K562 (cell line): ENCODE results near the gene RETREG1. TPM values are rescaled to one million over a fixed set of nuclear protein-coding genes. Genes with fewer than 3 reads are reported as not detected.

Source experiments
- ATAC-seq: fragments of 200-7000 bp; cut with Tn5 transposase; 3 replicates; pipeline ENCODE4 v1.9.1; 2020; ENCODE audit warnings: moderate library complexity
- BruUV-seq: library from RNA; stranded (reverse); fragments of 400-500 nt; replicated peaks from 2 replicates; lab custom pipeline; 2021; lab: Mats Ljungman, UMichigan
- CTCF ChIA-PET: fragments of 300-600 bp; formaldehyde crosslinking; extraction: SDS; loops from one replicate; lab custom pipeline; 2021; ENCODE audit warnings: low intra/inter-chr PET ratio; lab: Yijun Ruan, JAX
- POLR2A ChIA-PET: fragments of 300-600, 350-650 bp; sonication (Branson Sonifier 250); formaldehyde crosslinking; extraction: SDS; loops from one replicate; lab custom pipeline; 2021; ENCODE audit warnings: antibody characterized with exemption, inconsistent platforms; lab: Yijun Ruan, JAX
- DNase-seq, 4 experiments: peaks; one replicate each; pipeline versions ENCODE4 v3.0.0 to v3.0.0-alpha.2; 2011 to 2018; ENCODE audit warnings: low spot score in 3 of 4, mixed read lengths in 3 of 4; ENCODE audit errors: extremely low read depth in 1 of 4
- FAIRE-seq: peaks from 2 replicates; lab custom pipeline; 2011; peaks lifted over from hg19 to GRCh38; lab: Jason Lieb, UNC
- H2AFZ ChIP-seq: 2 replicates; pipeline ENCODE4 v1.6.0; 2011; ENCODE audit warnings: low read depth, low read length, control low read depth, inconsistent platforms
- H3K27ac ChIP-seq: fragments of 200-600 bp; 3 replicates; pipeline ENCODE4 v1.8.0; 2011; ENCODE audit warnings: low read depth, mild to moderate bottlenecking, control low read depth, inconsistent platforms, low read length, moderate library complexity, mixed read lengths; ENCODE audit errors: extremely low read depth
- H3K27me3 ChIP-seq, 2 experiments: fragments of 300-600 bp in 1 of 2; 2 replicates in 1 of 2; 3 replicates in 1 of 2; pipeline versions ENCODE4 v1.6.0 to v1.8.0; 2011; ENCODE audit warnings: inconsistent platforms in 2 of 2, low read length in 2 of 2, mild to moderate bottlenecking in 1 of 2, mixed read lengths in 1 of 2, moderate library complexity in 1 of 2; ENCODE audit not compliant: control insufficient read depth in 2 of 2, insufficient read depth in 2 of 2
- H3K36me3 ChIP-seq: fragments of 300-600 bp; 3 replicates; pipeline ENCODE4 v1.8.0; 2011; ENCODE audit warnings: mild to moderate bottlenecking, low read length, inconsistent platforms; ENCODE audit not compliant: control insufficient read depth, insufficient read depth
- H3K4me1 ChIP-seq, 2 experiments: fragments of 200-600 bp in 1 of 2; replicated peaks in 1 of 2; 2 replicates in 1 of 2; 3 replicates in 1 of 2; pipeline versions ENCODE4 v1.5.1 to v1.8.0; 2011; ENCODE audit warnings: inconsistent platforms in 2 of 2, low read length in 2 of 2, mild to moderate bottlenecking in 1 of 2, mixed read lengths in 1 of 2, moderate library complexity in 1 of 2; ENCODE audit not compliant: control insufficient read depth in 2 of 2, insufficient read depth in 2 of 2
- H3K4me2 ChIP-seq: 2 replicates; pipeline ENCODE4 v1.6.1; 2011; ENCODE audit warnings: low read length, control low read depth, inconsistent platforms, mixed read lengths; ENCODE audit not compliant: insufficient read depth
- H3K4me3 ChIP-seq: fragments of 200-600 bp; sonication (generic), shearing (Covaris generic); 2 replicates; pipeline ENCODE4 v1.5.1; 2016; ENCODE audit warnings: control low read depth, inconsistent platforms
- H3K79me2 ChIP-seq: fragments of 200-600 bp; 3 replicates; pipeline ENCODE4 v1.8.0; 2011; ENCODE audit warnings: low read length, inconsistent platforms; ENCODE audit not compliant: control insufficient read depth, insufficient read depth
- H3K9ac ChIP-seq, 2 experiments: 2 replicates each; pipeline versions ENCODE4 v1.6.0 to v1.6.1; 2011; ENCODE audit warnings: low read depth in 2 of 2, low read length in 2 of 2, control low read depth in 1 of 2, inconsistent platforms in 1 of 2, mild to moderate bottlenecking in 1 of 2, mixed read lengths in 1 of 2; ENCODE audit not compliant: insufficient read depth in 1 of 2
- H3K9me1 ChIP-seq: one replicate; pipeline ENCODE4 v1.6.0; 2011; ENCODE audit warnings: inconsistent platforms, mild to moderate bottlenecking, low read length, moderate library complexity; ENCODE audit not compliant: control insufficient read depth, insufficient read depth
- H3K9me3 ChIP-seq: replicated peaks from 2 replicates; pipeline ENCODE4 v1.5.1; 2011; ENCODE audit warnings: low read depth, low read length, inconsistent platforms; ENCODE audit not compliant: control insufficient read depth, insufficient read depth
- H4K20me1 ChIP-seq: replicated peaks from 2 replicates; pipeline ENCODE4 v1.6.1; 2011; ENCODE audit warnings: low read length, inconsistent platforms, mixed read lengths; ENCODE audit not compliant: control insufficient read depth, insufficient read depth
- BACH1 ChIP-seq: fragments of 200-800 bp; sonication (Bioruptor generic); IDR thresholded peaks from 2 replicates; pipeline ENCODE4 v1.6.1; 2016; ENCODE audit warnings: missing genetic modification characterization, missing compliant biosample characterization
- CBX8 ChIP-seq: fragments of 200-600 bp; sonication (generic); IDR thresholded peaks from 2 replicates; pipeline ENCODE4 v1.6.1; 2012; ENCODE audit warnings: borderline replicate concordance, mixed run types, low read depth, mild to moderate bottlenecking, moderate library complexity, mixed read lengths, low read length, control low read depth, inconsistent platforms; ENCODE audit not compliant: poor library complexity, severe bottlenecking; ENCODE audit errors: extremely low read depth
- CSDE1 ChIP-seq, 2 experiments: fragments of 450-650 bp; IDR thresholded peaks; 2 replicates each; pipeline ENCODE4 v1.6.1; 2016; ENCODE audit warnings: mild to moderate bottlenecking in 1 of 2
- E4F1 ChIP-seq: fragments of 250-450 bp; sonication (Bioruptor Pico); IDR thresholded peaks from 2 replicates; pipeline ENCODE4 v1.5.0; 2021; ENCODE audit warnings: mild to moderate bottlenecking, borderline replicate concordance
- ETV1 ChIP-seq: fragments of 450-650 bp; conservative IDR thresholded peaks from 2 replicates; pipeline ENCODE4 v1.6.1; 2016; ENCODE audit warnings: missing genetic modification characterization, control low read depth, low read depth, missing compliant biosample characterization
- HMBOX1 ChIP-seq: sonication (generic); IDR thresholded peaks from 2 replicates; pipeline ENCODE4 v1.6.1; 2016
- NR2C2 ChIP-seq, 2 experiments: fragments of 200-800 bp in 1 of 2; sonication (Bioruptor generic) in 1 of 2; sonication (generic) in 1 of 2; formaldehyde crosslinking in 1 of 2; IDR thresholded peaks; 2 replicates each; pipeline versions ENCODE4 v1.6.1 to v1.8.0; 2016 to 2022; ENCODE audit warnings: mild to moderate bottlenecking in 1 of 2, missing compliant biosample characterization in 1 of 2, missing genetic modification characterization in 1 of 2, missing genetic modification reagents in 1 of 2
- POLR2AphosphoS5 ChIP-seq: IDR thresholded peaks from 2 replicates; pipeline ENCODE4 v1.6.1; 2011; ENCODE audit warnings: mild to moderate bottlenecking, low read depth, low read length, moderate library complexity; ENCODE audit not compliant: control insufficient read depth, insufficient read depth
- POLR2G ChIP-seq: fragments of 200-400 bp; formaldehyde crosslinking; IDR thresholded peaks from 2 replicates; pipeline ENCODE4 v1.6.1; 2017; ENCODE audit warnings: low read depth, mild to moderate bottlenecking, antibody characterized with exemption, low read length, moderate library complexity
- RBFOX2 ChIP-seq: fragments of 200-400 bp; formaldehyde crosslinking; IDR thresholded peaks from 2 replicates; pipeline ENCODE4 v1.6.1; 2017; ENCODE audit warnings: low read depth, mild to moderate bottlenecking, low read length, moderate library complexity
- RBM14 ChIP-seq: fragments of 200-400 bp; formaldehyde crosslinking; IDR thresholded peaks from 2 replicates; pipeline ENCODE4 v1.6.1; 2018; ENCODE audit warnings: low read depth, mild to moderate bottlenecking, low read length, moderate library complexity, borderline replicate concordance; ENCODE audit not compliant: insufficient read depth
- TCF7L2 ChIP-seq: fragments of 150-350 bp; IDR thresholded peaks from 2 replicates; pipeline ENCODE4 v1.6.1; 2016; ENCODE audit warnings: low read depth, mild to moderate bottlenecking, low read length, moderate library complexity
- ZSCAN29 ChIP-seq: fragments of 450-650 bp; IDR thresholded peaks from 2 replicates; pipeline ENCODE4 v1.6.1; 2017
- WGBS: fragments of 100-300 bp; shearing (Covaris generic); methylation state at CpG from one replicate; pipeline ENCODE4 v1.1.6; 2016; ENCODE audit warnings: low coverage, mixed read lengths; ENCODE audit not compliant: insufficient coverage; ENCODE audit errors: missing lambda C conversion rate; 5-methylcytosine and 5-hydroxymethylcytosine counted together
- in situ Hi-C: fragments of 300-500 bp; cut with MboI; formaldehyde crosslinking; loops from 4 replicates; pipeline ENCODE4 v1.15.0; 2018; ENCODE audit warnings: inconsistent platforms, mixed read lengths
- intact Hi-C: fragments of 100-400 bp; cut with micrococcal nuclease; formaldehyde crosslinking; loops from 2 replicates; pipeline ENCODE4 v1.14.2; 2022
- polyA plus RNA-seq, 8 experiments: library from polyadenylated mRNA; depleted of rRNA in 4 of 8; stranded (reverse) in 5 of 8; unstranded in 3 of 8; fragments of >200 nt; fragmentation: Nextera tagmentation in 2 of 8; fragmentation: Illumina TruSeq in 1 of 8; extraction: Ambion mirVana in 2 of 8; extraction: Trizol in 1 of 8; gene quantifications; 2 replicates each; pipeline versions ENCODE4 v1.2.1 to v1.2.3, GENCODE V29; 2011 to 2014; ENCODE audit warnings: inconsistent platforms in 1 of 8, missing spikeins in 1 of 8
- total RNA-seq, 7 experiments: library from RNA; depleted of rRNA in 6 of 7; stranded (reverse); fragments of >200 nt in 6 of 7; fragmentation: Illumina TruSeq in 2 of 7; extraction: Trizol in 2 of 7; gene quantifications; 2 replicates each; pipeline versions ENCODE4 v1.2.1 to v1.2.3, GENCODE V29; 2011 to 2021; ENCODE audit warnings: low replicate concordance in 1 of 7
- TF ChIP-seq, protein P1 (sequence below): sonication (generic); formaldehyde crosslinking; IDR thresholded peaks from 2 replicates; pipeline ENCODE4 v1.9.0; 2022; ENCODE audit warnings: mild to moderate bottlenecking, missing genetic modification reagents

RETREG1 gene
- total and polyA plus RNA-seq, 9 of the 15 experiments (the other 6 are each of a cell fraction or from before 2014, with no cell fraction given), result 0.01 to 0.20 (median 0.08) TPM; not detected in 5

DNA sequence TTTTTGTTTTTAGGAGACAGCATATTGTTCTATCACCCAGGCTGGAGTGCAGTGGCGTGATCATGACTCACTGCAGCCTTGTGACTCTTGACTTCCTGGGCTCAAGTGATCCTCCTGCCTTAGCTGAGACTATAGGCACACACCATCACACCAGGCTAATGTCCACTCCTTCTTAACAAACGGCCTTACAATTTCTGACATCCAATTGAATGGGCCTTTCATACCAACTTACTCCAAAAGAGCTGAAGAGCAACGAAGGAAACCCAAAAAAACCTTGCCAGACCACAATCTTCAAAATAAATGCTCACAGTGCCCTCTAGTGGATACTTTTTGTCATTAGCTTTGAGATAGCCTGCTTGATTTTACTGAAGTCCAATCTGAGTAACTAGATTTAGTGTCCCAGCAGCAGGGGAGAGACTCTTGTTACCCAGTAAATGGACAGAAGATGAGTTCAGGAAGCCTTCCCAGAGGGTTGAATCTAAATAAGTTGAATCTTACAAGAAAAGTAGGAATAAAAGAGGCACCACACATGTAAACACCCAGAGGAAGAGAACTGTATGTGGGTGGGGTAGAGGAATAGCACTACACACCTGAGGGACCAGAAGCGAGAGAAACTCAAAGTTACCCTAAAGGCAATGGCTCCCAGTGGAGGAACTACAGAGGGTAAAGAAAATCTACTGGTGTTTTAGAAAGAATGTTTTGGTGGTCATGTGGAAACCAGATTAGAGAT lies 160.5 kb downstream of the RETREG1 start (continued):
- TF ChIP-seq TCF7L2 (no peak), CSDE1 (IDR thresholded peaks at IDR 0.05) (no peak), RBM14 (no peak), POLR2AphosphoS5 (no peak), E4F1 (no peak), ETV1 (tag) (no peak)

DNA sequence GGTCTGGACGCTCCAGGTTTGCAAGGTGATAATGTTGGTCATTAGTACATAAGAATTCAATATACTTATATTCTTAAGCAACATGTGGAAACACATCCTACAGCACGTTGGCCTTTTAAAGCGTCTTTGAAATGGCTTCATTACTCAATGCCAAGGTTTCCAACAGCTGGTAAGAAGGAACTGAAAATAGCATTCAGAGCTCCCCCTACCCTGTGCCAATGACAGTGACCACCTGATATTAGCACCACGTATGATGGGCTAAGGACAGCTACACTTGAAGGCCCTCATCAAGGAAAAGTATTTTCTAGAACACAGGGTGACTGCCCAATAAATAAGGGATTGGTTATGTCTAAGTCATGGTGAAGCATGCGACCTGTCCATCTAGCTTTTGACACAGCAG lies 161.1 kb downstream of the RETREG1 start:
- in situ Hi-C loops (loop anchor here (10.0 kb wide), 2 partner anchors 101 to 291 kb away; no protein-coding TSS in a partner anchor), intact Hi-C loops (loop anchor here (1.0 to 2.0 kb wide), 2 partner anchors 110 to 295 kb away; no protein-coding TSS in a partner anchor)
- WGBS, result 89% methylated on average over 5 of the region's 5 CpGs
- ChIA-PET CTCF (interaction anchor here (2.1 kb wide), 1 partner anchor 109 kb away, joined by 4 read pairs; no protein-coding TSS in a partner anchor), POLR2A (interaction anchor here (0.6 to 1.7 kb wide), 5 partner anchors 9 to 576 kb away, joined by 3 to 7 read pairs (median 3); no protein-coding TSS in a partner anchor)
- no TSS peak for BruUV-seq
- Histone ChIP-seq H3K9ac (no peak overlapping the region), H3K27ac (peak overlapping the region; percentile 51; the same call in 2 of the 3 replicates), H3K4me3 (no peak overlapping the region), H3K27me3 (no peaks in the 10 kb centered on the region), H4K20me1 (peaks cover 8% of the 10 kb centered on the region), H2AFZ (no peak overlapping the region), H3K9me1 (peaks cover 4% of the 10 kb centered on the region), H3K4me1 (peaks cover 0 to 16% of the 10 kb centered on the region in 2 experiments; a peak in 2 of 5 replicates), H3K36me3 (peaks cover 95% of the 10 kb centered on the region), H3K9me3 (no peaks in the 10 kb centered on the region), H3K79me2 (peaks cover 33% of the 10 kb centered on the region), H3K4me2 (peak overlapping the region; percentile 19; the same call in 1 of the 2 replicates)
- ATAC-seq (no peak), FAIRE-seq (no peak), DNase-seq (no peak)
- no peak for TF ChIP-seq HMBOX1
- 0 out of 2 replicates have a peak, but pooled peaks have one; percentile 39 for TF ChIP-seq BACH1 (tag)
- TF ChIP-seq RBFOX2, result 0 out of 2 replicates have a peak, but pooled peaks have one; percentile 18
- TF ChIP-seq, protein P1, sequence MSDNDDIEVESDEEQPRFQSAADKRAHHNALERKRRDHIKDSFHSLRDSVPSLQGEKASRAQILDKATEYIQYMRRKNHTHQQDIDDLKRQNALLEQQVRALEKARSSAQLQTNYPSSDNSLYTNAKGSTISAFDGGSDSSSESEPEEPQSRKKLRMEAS, result no peak
- TF ChIP-seq POLR2G, result no peak
- no peak for TF ChIP-seq CBX8
- TF ChIP-seq ZSCAN29, result no peak
- TF ChIP-seq NR2C2 (CRISPR knock-in tag; IDR thresholded peaks at IDR 0.05), result no peak
- TF ChIP-seq NR2C2 (tag; IDR thresholded peaks at IDR 0.05), result peak; percentile 11; the same call in 1 of the 2 replicates
